MCF 10A (cell line): ENCODE measurements around the gene SPTSSA. TPM values are rescaled to one million over a fixed set of nuclear protein-coding genes. Genes with fewer than 3 reads are reported as not detected.

Experiments
- BruUV-seq: library from RNA; stranded (reverse); fragments of 400-500 nt; replicated peaks from 2 replicates; lab custom pipeline; 2021; lab: Mats Ljungman, UMichigan
- CTCF ChIA-PET: fragments of 300-600 bp; sonication (Branson Sonifier 250); formaldehyde crosslinking; extraction: SDS; loops from one replicate; lab custom pipeline; 2021; ENCODE audit warnings: antibody characterized with exemption, inconsistent platforms; lab: Yijun Ruan, JAX
- POLR2A ChIA-PET: fragments of 300-600, 350-650 bp; sonication (Branson Sonifier 250); formaldehyde crosslinking; extraction: SDS; loops from one replicate; lab custom pipeline; 2020; ENCODE audit warnings: antibody characterized with exemption, inconsistent platforms; lab: Yijun Ruan, JAX
- DNase-seq: peaks from one replicate; pipeline ENCODE4 v3.0.0-alpha.2; 2018; ENCODE audit not compliant: unreplicated experiment
- H3K27ac Mint-ChIP-seq: one replicate; pipeline ENCODE4 v1.8.0; 2022; ENCODE audit warnings: mild to moderate bottlenecking, low read depth, mixed read lengths; ENCODE audit not compliant: unreplicated experiment
- H3K27me3 Mint-ChIP-seq: one replicate; pipeline ENCODE4 v1.8.0; 2022; ENCODE audit warnings: mixed read lengths; ENCODE audit not compliant: insufficient read depth, unreplicated experiment
- H3K36me3 Mint-ChIP-seq: one replicate; pipeline ENCODE4 v1.8.0; 2022; ENCODE audit warnings: mild to moderate bottlenecking, moderate library complexity, mixed read lengths; ENCODE audit not compliant: insufficient read depth, unreplicated experiment
- H3K4me1 Mint-ChIP-seq: one replicate; pipeline ENCODE4 v1.8.0; 2022; ENCODE audit warnings: mixed read lengths; ENCODE audit not compliant: insufficient read depth, unreplicated experiment
- H3K4me3 Mint-ChIP-seq: one replicate; pipeline ENCODE4 v1.8.0; 2022; ENCODE audit warnings: mild to moderate bottlenecking, moderate library complexity, mixed read lengths; ENCODE audit not compliant: unreplicated experiment
- H3K9me3 Mint-ChIP-seq: one replicate; pipeline ENCODE4 v1.8.0; 2022; ENCODE audit warnings: mixed read lengths; ENCODE audit not compliant: unreplicated experiment
- intact Hi-C: fragments of 100-400 bp; cut with micrococcal nuclease; formaldehyde crosslinking; loops from 2 replicates; pipeline ENCODE4 v1.14.1; 2022
- total RNA-seq: library from RNA; stranded (reverse); gene quantifications from 2 replicates; pipeline ENCODE4 v1.2.3, GENCODE V29; 2022
- TF ChIP-seq, protein P1 (sequence below): fragments of 200-600 bp; IDR thresholded peaks from one replicate; pipeline ENCODE4 v1.8.0; 2022; ENCODE audit warnings: antibody characterized with exemption, mild to moderate bottlenecking; ENCODE audit not compliant: unreplicated experiment

SPTSSA gene
- total RNA-seq, 1 experiment from 2014 or later = 30.5 TPM

DNA sequence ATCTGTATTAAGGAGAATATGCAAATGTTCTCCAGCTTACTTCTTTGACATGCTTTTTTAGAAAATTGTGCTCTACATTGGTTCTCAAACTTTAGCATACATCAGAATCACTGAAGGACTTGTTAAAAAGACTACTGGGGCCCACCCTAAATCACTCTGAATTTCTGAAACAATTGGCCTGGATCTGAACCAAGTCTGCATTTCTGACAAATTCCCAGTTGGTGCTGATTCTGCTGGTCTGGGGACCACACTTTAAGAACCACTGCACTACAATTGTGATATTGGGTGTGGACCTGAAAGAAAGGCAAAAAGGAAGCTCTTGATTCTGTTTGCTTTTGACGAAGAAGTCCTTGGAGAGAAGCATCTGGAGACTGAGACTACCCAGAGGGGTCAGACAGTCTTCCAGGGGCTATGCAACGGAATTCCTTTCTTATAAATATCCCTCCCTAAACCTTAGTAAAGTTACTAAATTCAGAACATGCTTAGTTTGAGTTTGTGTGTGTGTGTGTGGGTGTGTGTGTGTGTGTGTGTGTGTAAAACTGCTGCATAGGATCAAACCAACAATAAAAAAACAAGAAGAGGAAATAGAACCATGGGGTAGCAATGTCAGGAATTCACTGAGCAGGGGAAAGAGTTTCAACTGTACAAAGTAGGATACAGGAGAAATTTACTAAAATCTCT lies 40.6 kb upstream of the SPTSSA start:
- no peak overlapping the region for H3K4me3 Mint-ChIP-seq
- DNase-seq = no peak
- intact Hi-C loops = no loop called here
- CTCF ChIA-PET = interaction anchor here (0.7 to 1.9 kb wide), 4 partner anchors 171 to 1605 kb away, joined by 4 to 7 read pairs (median 4); no protein-coding TSS in a partner anchor
- BruUV-seq = no TSS peak
- H3K27me3 Mint-ChIP-seq = no peaks in the 10 kb centered on the region
- H3K27ac Mint-ChIP-seq = no peak overlapping the region
- POLR2A ChIA-PET = interaction anchor here (0.6 to 1.3 kb wide), 3 partner anchors 35 to 66 kb away, joined by 3 to 6 read pairs (median 4); no protein-coding TSS in a partner anchor
- TF ChIP-seq, protein P1, sequence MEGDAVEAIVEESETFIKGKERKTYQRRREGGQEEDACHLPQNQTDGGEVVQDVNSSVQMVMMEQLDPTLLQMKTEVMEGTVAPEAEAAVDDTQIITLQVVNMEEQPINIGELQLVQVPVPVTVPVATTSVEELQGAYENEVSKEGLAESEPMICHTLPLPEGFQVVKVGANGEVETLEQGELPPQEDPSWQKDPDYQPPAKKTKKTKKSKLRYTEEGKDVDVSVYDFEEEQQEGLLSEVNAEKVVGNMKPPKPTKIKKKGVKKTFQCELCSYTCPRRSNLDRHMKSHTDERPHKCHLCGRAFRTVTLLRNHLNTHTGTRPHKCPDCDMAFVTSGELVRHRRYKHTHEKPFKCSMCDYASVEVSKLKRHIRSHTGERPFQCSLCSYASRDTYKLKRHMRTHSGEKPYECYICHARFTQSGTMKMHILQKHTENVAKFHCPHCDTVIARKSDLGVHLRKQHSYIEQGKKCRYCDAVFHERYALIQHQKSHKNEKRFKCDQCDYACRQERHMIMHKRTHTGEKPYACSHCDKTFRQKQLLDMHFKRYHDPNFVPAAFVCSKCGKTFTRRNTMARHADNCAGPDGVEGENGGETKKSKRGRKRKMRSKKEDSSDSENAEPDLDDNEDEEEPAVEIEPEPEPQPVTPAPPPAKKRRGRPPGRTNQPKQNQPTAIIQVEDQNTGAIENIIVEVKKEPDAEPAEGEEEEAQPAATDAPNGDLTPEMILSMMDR = no peak
- peaks cover 15% of the 10 kb centered on the region for H3K4me1 Mint-ChIP-seq
- no peaks in the 10 kb centered on the region for H3K36me3 Mint-ChIP-seq
- H3K9me3 Mint-ChIP-seq = no peaks in the 10 kb centered on the region

DNA sequence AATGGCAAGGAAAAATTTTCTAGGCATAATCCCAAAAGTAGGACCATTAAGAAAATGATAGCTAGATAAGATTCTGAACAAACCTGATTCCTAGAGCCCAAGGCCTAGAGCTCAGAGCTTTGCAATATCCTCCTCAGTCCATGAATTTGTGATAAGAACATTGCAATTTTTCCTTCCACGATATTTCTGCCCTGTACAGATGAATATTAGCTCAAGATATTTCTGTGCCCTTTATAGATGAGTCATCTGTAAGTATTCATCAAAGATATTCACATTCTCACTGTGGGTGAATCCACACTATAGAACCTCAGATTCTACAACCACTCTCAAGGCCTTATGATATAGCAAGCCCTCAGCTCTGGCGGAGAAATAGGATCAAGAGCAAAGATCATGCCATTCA lies 40.0 kb upstream of the SPTSSA start:
- no peaks in the 10 kb centered on the region for H3K36me3 Mint-ChIP-seq
- POLR2A ChIA-PET = interaction anchor here (1.0 to 1.3 kb wide), 2 partner anchors 36 to 41 kb away, joined by 3 to 4 read pairs; no protein-coding TSS in a partner anchor
- BruUV-seq = no TSS peak
- CTCF ChIA-PET = interaction anchor here (1.0 to 1.9 kb wide), 4 partner anchors 12 to 180 kb away, joined by 4 to 7 read pairs (median 6); no protein-coding TSS in a partner anchor
- no peak for DNase-seq
- intact Hi-C loops = no loop called here
- H3K27ac Mint-ChIP-seq = no peak overlapping the region
- no peaks in the 10 kb centered on the region for H3K27me3 Mint-ChIP-seq
- H3K4me1 Mint-ChIP-seq = peaks cover 21% of the 10 kb centered on the region
- H3K9me3 Mint-ChIP-seq = no peaks in the 10 kb centered on the region
- TF ChIP-seq, protein P1 = no peak
- H3K4me3 Mint-ChIP-seq = no peak overlapping the region

DNA sequence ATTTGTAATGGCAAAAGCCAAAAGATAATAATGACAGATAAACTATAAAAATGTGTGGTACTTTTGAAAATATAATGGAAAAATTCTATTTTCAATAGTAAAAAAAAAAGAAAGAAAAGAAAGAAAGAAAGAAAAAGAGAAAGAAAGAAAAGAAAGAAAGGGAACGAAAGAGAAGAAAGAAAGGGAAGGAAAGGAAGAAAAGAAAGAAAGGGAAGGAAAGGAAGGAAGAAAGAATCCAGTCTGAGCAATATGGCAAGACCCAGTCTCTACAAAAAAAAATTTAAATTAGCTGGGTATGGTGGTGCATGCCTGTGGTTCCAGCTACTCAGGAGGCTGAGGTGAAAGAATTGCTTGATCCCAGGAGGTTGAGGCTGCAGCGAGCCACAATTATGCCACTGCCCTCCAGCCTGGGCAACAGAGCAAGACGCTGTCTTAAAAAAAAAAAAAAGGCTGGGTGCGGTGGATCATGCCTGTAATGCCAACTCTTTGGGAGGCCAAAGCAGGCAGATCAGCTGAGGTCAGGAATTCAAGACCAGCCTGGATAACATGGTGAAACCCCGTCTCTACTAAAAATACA lies 39.1 kb upstream of the SPTSSA start:
- no peak for DNase-seq
- peaks cover 23% of the 10 kb centered on the region for H3K4me1 Mint-ChIP-seq
- no peaks in the 10 kb centered on the region for H3K27me3 Mint-ChIP-seq
- intact Hi-C loops = no loop called here
- ChIA-PET CTCF (interaction anchor here (0.6 to 1.9 kb wide), 5 partner anchors 13 to 275 kb away, joined by 3 to 7 read pairs (median 5); no protein-coding TSS in a partner anchor), POLR2A (no interaction called here)
- TF ChIP-seq, protein P1 = no peak
- no peak overlapping the region for H3K4me3 Mint-ChIP-seq
- no TSS peak for BruUV-seq
- H3K36me3 Mint-ChIP-seq = no peaks in the 10 kb centered on the region
- H3K27ac Mint-ChIP-seq = peak overlapping the region; percentile 49
- no peaks in the 10 kb centered on the region for H3K9me3 Mint-ChIP-seq
